Measurements from ENCODE around the gene COL7A1. TPM values are rescaled to one million over a fixed set of nuclear protein-coding genes. Genes with fewer than 3 reads are reported as not detected.

COL7A1 gene
- total RNA-seq, 4 donors from 2014 or later, result 159 to 393 (median 199) TPM

DNA sequence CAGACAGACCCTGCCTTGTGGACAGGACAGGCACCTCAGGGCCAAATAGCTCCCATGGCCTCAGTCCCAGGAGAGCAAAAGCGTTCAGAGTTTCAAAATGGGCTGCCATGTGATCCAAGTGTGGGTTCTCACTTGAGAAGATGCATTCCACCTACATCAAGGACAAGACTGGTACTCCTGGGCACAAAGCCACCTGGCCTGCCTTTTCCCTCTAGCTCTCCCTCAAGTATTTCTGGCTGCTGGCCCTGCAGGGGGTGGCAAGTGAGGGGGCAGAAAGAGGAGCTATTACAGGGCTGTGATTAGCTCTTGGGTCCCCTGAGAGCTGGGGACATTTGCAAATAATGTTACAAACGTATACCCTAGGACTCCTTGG, 6.5 kb upstream of the COL7A1 start:
- TF ChIP-seq CTCF (IDR thresholded peaks at IDR 0.05), result no peak
- TF ChIP-seq POLR2A (IDR thresholded peaks at IDR 0.05), result no peak
- no peak overlapping the region for H3K4me3 ChIP-seq (ENCODE audit: low read depth, poor library complexity, severe bottlenecking)
- intact Hi-C loops (cut with DNase I; ENCODE audit: low total_unique reads), result no loop called here
- no peak for DNase-seq (ENCODE audit: low spot score in 2 of 2)
- WGBS, 2 donors, result 53 to 58% methylated on average over 2 of the region's 2 CpGs

GRCh38 chr3:48600711-48601621, 5.8 kb upstream of the COL7A1 start:
- no peak overlapping the region for H3K4me3 ChIP-seq (ENCODE audit: low read depth, poor library complexity, severe bottlenecking)
- DNase-seq (ENCODE audit: low spot score in 2 of 2), result peak in 1 of 2 donors; percentile 78
- TF ChIP-seq POLR2A (IDR thresholded peaks at IDR 0.05), result no peak
- TF ChIP-seq CTCF (IDR thresholded peaks at IDR 0.05), result no peak
- intact Hi-C loops (cut with DNase I; ENCODE audit: low total_unique reads), result no loop called here
- 92 to 95% methylated on average over 19 of the region's 19 CpGs for WGBS, 2 donors

GRCh38 chr3:48599509-48600285, 4.6 kb upstream of the COL7A1 start:
- intact Hi-C loops (cut with DNase I; ENCODE audit: low total_unique reads), result no loop called here
- H3K4me3 ChIP-seq (ENCODE audit: low read depth, poor library complexity, severe bottlenecking), result no peak overlapping the region
- WGBS, 2 donors, result 74 to 82% methylated on average over 12 of the region's 12 CpGs
- peak in 1 of 2 donors; percentile 84 for DNase-seq (ENCODE audit: low spot score in 2 of 2)
- TF ChIP-seq POLR2A (IDR thresholded peaks at IDR 0.05), result no peak
- TF ChIP-seq CTCF (IDR thresholded peaks at IDR 0.05), result no peak

GRCh38 chr3:48599077-48599501, 4.0 kb upstream of the COL7A1 start:
- TF ChIP-seq CTCF (IDR thresholded peaks at IDR 0.05), result no peak
- intact Hi-C loops (cut with DNase I; ENCODE audit: low total_unique reads), result no loop called here
- H3K4me3 ChIP-seq (ENCODE audit: low read depth, poor library complexity, severe bottlenecking), result no peak overlapping the region
- WGBS, 2 donors, result 13 to 28% methylated on average over 11 of the region's 11 CpGs
- peak; percentile 90 to 94 for DNase-seq (ENCODE audit: low spot score in 2 of 2)

DNA sequence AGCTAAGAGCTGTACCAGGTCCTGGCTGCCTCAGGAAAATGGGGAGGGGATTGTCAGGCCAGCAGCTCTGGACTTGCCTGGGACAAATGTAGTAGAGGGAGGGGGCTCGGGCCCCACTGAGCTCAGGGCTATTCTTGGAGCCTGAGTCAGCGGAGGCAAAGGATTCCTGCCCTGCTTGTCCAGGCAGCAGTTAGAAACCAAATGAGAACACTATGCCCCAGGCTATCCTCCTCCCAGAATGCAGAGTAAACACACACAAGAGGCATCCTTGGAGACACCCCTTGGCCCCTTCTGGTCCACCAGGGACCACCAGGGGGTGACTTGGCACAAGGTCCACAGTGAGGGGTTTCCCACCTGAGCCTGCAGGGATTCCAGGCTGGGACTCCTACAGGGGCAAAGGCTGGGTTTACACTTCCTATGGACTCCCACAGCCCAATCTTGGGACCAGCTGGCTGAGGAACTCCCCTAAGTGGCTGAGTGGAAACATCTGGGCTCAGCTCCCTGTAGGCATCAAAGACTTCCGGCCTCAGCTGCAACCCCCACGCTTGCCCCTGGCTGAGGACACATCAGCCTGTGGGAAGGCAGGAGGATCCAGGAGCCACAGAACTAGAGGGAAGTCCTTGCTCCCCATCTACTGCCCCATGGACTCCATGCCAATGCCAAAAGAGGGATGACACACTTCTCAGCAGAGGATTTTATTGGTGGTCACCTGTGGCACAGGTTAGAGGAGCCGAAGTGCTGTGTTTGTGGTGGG, 3.4 kb upstream of the COL7A1 start:
- no peak overlapping the region for H3K4me3 ChIP-seq (ENCODE audit: low read depth, poor library complexity, severe bottlenecking)
- WGBS, 2 donors, result 16 to 23% methylated on average over 5 of the region's 5 CpGs
- intact Hi-C loops (cut with DNase I; ENCODE audit: low total_unique reads), result no loop called here
- peak in 1 of 2 donors; percentile 81 for DNase-seq (ENCODE audit: low spot score in 2 of 2)
- TF ChIP-seq CTCF (IDR thresholded peaks at IDR 0.05), result no peak
